Progenitor cell of endocrine pancreas (in vitro differentiated cells): Measurements from ENCODE around the gene TXNL1. TPM values are rescaled to one million over a fixed set of nuclear protein-coding genes. Genes with fewer than 3 reads are reported as not detected.

Experiments used
- DNase-seq: peaks from one replicate; pipeline ENCODE4 v3.0.0; 2021; ENCODE audit warnings: low spot score; ENCODE audit not compliant: unreplicated experiment
- H3K27ac Mint-ChIP-seq: 2 replicates; pipeline ENCODE4 v1.8.0; 2021; ENCODE audit warnings: mild to moderate bottlenecking, moderate library complexity, mixed read lengths
- H3K27me3 Mint-ChIP-seq: 2 replicates; pipeline ENCODE4 v1.8.0; 2021; ENCODE audit warnings: mixed read lengths
- H3K36me3 Mint-ChIP-seq: 2 replicates; pipeline ENCODE4 v1.8.0; 2022; ENCODE audit warnings: mixed read lengths; ENCODE audit not compliant: insufficient read depth
- H3K4me1 Mint-ChIP-seq: 2 replicates; pipeline ENCODE4 v1.8.0; 2021; ENCODE audit warnings: low read depth, mixed read lengths
- H3K4me3 Mint-ChIP-seq: 2 replicates; pipeline ENCODE4 v1.8.0; 2021; ENCODE audit warnings: low read depth, mild to moderate bottlenecking, moderate library complexity, mixed read lengths
- H3K9me3 Mint-ChIP-seq: 2 replicates; pipeline ENCODE4 v1.8.0; 2021; ENCODE audit warnings: low read depth, mixed read lengths
- CTCF ChIP-seq: fragments of 200-600 bp; sonication (generic); IDR thresholded peaks from one replicate; pipeline ENCODE4 v1.5.0; 2021; ENCODE audit warnings: antibody characterized with exemption, mild to moderate bottlenecking; ENCODE audit not compliant: unreplicated experiment
- total RNA-seq: library from RNA; stranded (reverse); gene quantifications from 2 replicates; pipeline ENCODE4 v1.2.1, GENCODE V29; 2021

TXNL1 gene
- total RNA-seq, 1 donor from 2014 or later, result 89.3 TPM

- peaks cover 22% of the 10 kb centered on the region for H3K36me3 Mint-ChIP-seq
- H3K4me1 Mint-ChIP-seq, result peaks cover 16% of the 10 kb centered on the region
- no peaks in the 10 kb centered on the region for H3K9me3 Mint-ChIP-seq
- DNase-seq, result no peak
- H3K27ac Mint-ChIP-seq, result peak overlapping the region; percentile 78
- no peak overlapping the region for H3K4me3 Mint-ChIP-seq
- H3K27me3 Mint-ChIP-seq, result no peaks in the 10 kb centered on the region
- no peak for TF ChIP-seq CTCF
Measured at GRCh38 chr18:56606618-56607017, 31.8 kb downstream of the TXNL1 start.

- no peaks in the 10 kb centered on the region for H3K9me3 Mint-ChIP-seq
- peak overlapping the region; percentile 21 for H3K27ac Mint-ChIP-seq
- H3K4me3 Mint-ChIP-seq, result no peak overlapping the region
- peaks cover 3% of the 10 kb centered on the region for H3K4me1 Mint-ChIP-seq
- peaks cover 1% of the 10 kb centered on the region for H3K36me3 Mint-ChIP-seq
- no peak for DNase-seq
- H3K27me3 Mint-ChIP-seq, result no peaks in the 10 kb centered on the region
- TF ChIP-seq CTCF, result no peak
Measured at GRCh38 chr18:56598422-56598821, 40.0 kb downstream of the TXNL1 start.

- no peaks in the 10 kb centered on the region for H3K9me3 Mint-ChIP-seq
- no peaks in the 10 kb centered on the region for H3K4me1 Mint-ChIP-seq
- DNase-seq, result no peak
- H3K27me3 Mint-ChIP-seq, result no peaks in the 10 kb centered on the region
- TF ChIP-seq CTCF, result no peak
- no peak overlapping the region for H3K27ac Mint-ChIP-seq
- H3K36me3 Mint-ChIP-seq, result peaks cover 1% of the 10 kb centered on the region
- no peak overlapping the region for H3K4me3 Mint-ChIP-seq
Measured at GRCh38 chr18:56593906-56594305, 44.5 kb downstream of the TXNL1 start.

- H3K27ac Mint-ChIP-seq, result no peak overlapping the region
- H3K27me3 Mint-ChIP-seq, result peaks cover 4% of the 10 kb centered on the region
- no peak for DNase-seq
- no peak for TF ChIP-seq CTCF
- H3K4me3 Mint-ChIP-seq, result no peak overlapping the region
- peaks cover 2% of the 10 kb centered on the region for H3K4me1 Mint-ChIP-seq
- no peaks in the 10 kb centered on the region for H3K36me3 Mint-ChIP-seq
- H3K9me3 Mint-ChIP-seq, result no peaks in the 10 kb centered on the region
Measured at GRCh38 chr18:56580026-56580425, 58.4 kb downstream of the TXNL1 start.

- Mint-ChIP-seq H3K36me3 (no peaks in the 10 kb centered on the region), H3K4me3 (no peak overlapping the region), H3K4me1 (peaks cover 6% of the 10 kb centered on the region), H3K27me3 (peaks cover 6% of the 10 kb centered on the region), H3K27ac (no peak overlapping the region), H3K9me3 (no peaks in the 10 kb centered on the region)
- no peak for TF ChIP-seq CTCF
- no peak for DNase-seq
Measured at GRCh38 chr18:56579451-56579850, 58.9 kb downstream of the TXNL1 start.
